Measurements from ENCODE around the gene KREMEN1.
A peak's percentile ranks its signal among the peaks of the same experiment; 100 is the strongest.

Gene KREMEN1

GRCh38 chr22:29055192-29055830 is 17.5 kb upstream of the KREMEN1 start:
- Histone ChIP-seq H2AFZ (ENCODE audit: low read depth, low read length) (no peak overlapping the region), H3K4me1 (ENCODE audit: insufficient read depth, low read length) (peaks cover 16% of the 10 kb centered on the region), H3K4me3 (ENCODE audit: low read length) (no peak overlapping the region), H3K9me3 (ENCODE audit: low read length) (no peaks in the 10 kb centered on the region), H3K36me3 (ENCODE audit: insufficient read depth, low read length) (peaks cover 12% of the 10 kb centered on the region), H3K27me3 (ENCODE audit: insufficient read depth, low read length) (no peaks in the 10 kb centered on the region)

- Histone ChIP-seq H3K4me3 (ENCODE audit: low read length) (no peak overlapping the region), H3K9me3 (ENCODE audit: low read length) (no peaks in the 10 kb centered on the region), H3K4me1 (ENCODE audit: insufficient read depth, low read length) (peaks cover 16% of the 10 kb centered on the region), H2AFZ (ENCODE audit: low read depth, low read length) (no peak overlapping the region), H3K36me3 (ENCODE audit: insufficient read depth, low read length) (peaks cover 3% of the 10 kb centered on the region), H3K27me3 (ENCODE audit: insufficient read depth, low read length) (no peaks in the 10 kb centered on the region)
Observed at GRCh38 chr22:29056472-29056871, 16.4 kb upstream of the KREMEN1 start.

DNA sequence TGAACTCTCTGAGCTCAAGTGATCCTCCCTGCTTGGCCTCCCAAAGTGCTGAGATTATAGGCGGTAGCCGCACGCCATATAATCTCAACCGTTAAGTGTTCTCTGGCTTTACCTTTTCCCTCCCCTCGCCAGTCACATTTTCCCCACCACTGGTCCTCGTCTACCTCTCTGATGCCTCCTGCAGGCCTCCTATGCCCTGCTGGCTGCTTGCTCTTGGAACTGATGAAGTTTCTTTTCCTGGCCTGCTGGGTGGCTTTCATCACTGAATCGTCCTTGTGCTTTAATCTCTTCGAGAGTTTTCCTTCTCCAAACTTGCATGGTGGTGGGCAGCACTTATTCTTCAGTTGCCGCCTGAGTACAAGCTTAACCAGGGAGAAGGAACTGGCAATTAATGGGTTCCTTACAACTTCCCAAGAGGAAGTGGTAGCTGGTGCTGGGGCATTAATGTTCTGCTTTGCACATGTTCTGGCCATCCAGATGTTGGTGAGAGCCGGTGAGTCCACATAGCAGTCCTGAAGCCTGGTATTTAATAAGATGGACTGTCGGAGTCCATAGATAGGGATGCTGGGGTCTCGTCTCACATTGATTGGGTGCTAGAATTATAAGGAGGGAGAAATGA is 12.5 kb upstream of the KREMEN1 start:
- Histone ChIP-seq H3K4me3 (ENCODE audit: low read length) (no peak overlapping the region), H3K9me3 (ENCODE audit: low read length) (no peaks in the 10 kb centered on the region), H3K36me3 (ENCODE audit: insufficient read depth, low read length) (no peaks in the 10 kb centered on the region), H2AFZ (ENCODE audit: low read depth, low read length) (no peak overlapping the region), H3K4me1 (ENCODE audit: insufficient read depth, low read length) (peaks cover 2% of the 10 kb centered on the region), H3K27me3 (ENCODE audit: insufficient read depth, low read length) (no peaks in the 10 kb centered on the region)

- Histone ChIP-seq H2AFZ (ENCODE audit: low read depth, low read length) (no peak overlapping the region), H3K4me1 (ENCODE audit: insufficient read depth, low read length) (no peaks in the 10 kb centered on the region), H3K36me3 (ENCODE audit: insufficient read depth, low read length) (no peaks in the 10 kb centered on the region), H3K9me3 (ENCODE audit: low read length) (no peaks in the 10 kb centered on the region), H3K4me3 (ENCODE audit: low read length) (no peak overlapping the region), H3K27me3 (ENCODE audit: insufficient read depth, low read length) (no peaks in the 10 kb centered on the region)
Observed at GRCh38 chr22:29060931-29061330, 11.9 kb upstream of the KREMEN1 start.

DNA sequence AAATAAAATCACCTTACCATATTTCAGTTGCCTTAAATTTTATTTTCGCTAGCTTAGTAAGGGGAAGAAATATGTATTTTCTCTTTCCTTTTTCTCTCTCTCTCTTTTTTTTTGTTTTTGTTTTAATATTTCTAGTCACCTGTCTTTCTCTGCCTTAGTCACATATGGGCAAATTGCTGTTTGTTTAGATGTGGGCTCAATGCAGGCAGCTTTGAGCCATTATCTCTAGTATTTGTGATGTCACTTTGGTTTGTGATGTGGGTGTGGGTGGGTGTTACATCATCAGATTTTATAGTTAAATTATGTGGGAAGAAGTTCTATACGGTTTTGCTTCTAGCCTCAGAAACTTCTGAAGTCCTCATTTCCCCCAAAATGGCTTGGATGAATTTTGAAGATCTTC is 11.1 kb upstream of the KREMEN1 start, which contains the start of gene C22orf31:
Gene C22orf31, minus strand, starts transcription at position 59 of the 400 bp plus-strand sequence. Its CDS starts 39 bp downstream, at position 20.
- H3K4me3 ChIP-seq (ENCODE audit: low read length): no peak within 1 kb of the TSS
- no peak within 1 kb of the TSS for H2AFZ ChIP-seq (ENCODE audit: low read depth, low read length)
- no peaks in the 10 kb centered on the region for H3K9me3 ChIP-seq (ENCODE audit: low read length)
- no peaks in the 10 kb centered on the region for H3K36me3 ChIP-seq (ENCODE audit: insufficient read depth, low read length)
- no peaks in the 10 kb centered on the region for H3K27me3 ChIP-seq (ENCODE audit: insufficient read depth, low read length)
- H3K4me1 ChIP-seq (ENCODE audit: insufficient read depth, low read length): no peaks in the 10 kb centered on the region

GRCh38 chr22:29062286-29062821 is 10.5 kb upstream of the KREMEN1 start:
- Histone ChIP-seq H3K4me1 (ENCODE audit: insufficient read depth, low read length) (no peaks in the 10 kb centered on the region), H3K36me3 (ENCODE audit: insufficient read depth, low read length) (no peaks in the 10 kb centered on the region), H3K9me3 (ENCODE audit: low read length) (no peaks in the 10 kb centered on the region), H3K27me3 (ENCODE audit: insufficient read depth, low read length) (no peaks in the 10 kb centered on the region), H2AFZ (ENCODE audit: low read depth, low read length) (no peak overlapping the region), H3K4me3 (ENCODE audit: low read length) (no peak overlapping the region)

- H3K9me3 ChIP-seq (ENCODE audit: low read length): no peaks in the 10 kb centered on the region
- H3K36me3 ChIP-seq (ENCODE audit: insufficient read depth, low read length): no peaks in the 10 kb centered on the region
- no peaks in the 10 kb centered on the region for H3K27me3 ChIP-seq (ENCODE audit: insufficient read depth, low read length)
- H3K4me1 ChIP-seq (ENCODE audit: insufficient read depth, low read length): peaks cover 8% of the 10 kb centered on the region
- no peak overlapping the region for H3K4me3 ChIP-seq (ENCODE audit: low read length)
- H2AFZ ChIP-seq (ENCODE audit: low read depth, low read length): no peak overlapping the region
Observed at GRCh38 chr22:29065468-29066190, 7.2 kb upstream of the KREMEN1 start.

- Histone ChIP-seq H3K27me3 (ENCODE audit: insufficient read depth, low read length) (no peaks in the 10 kb centered on the region), H3K4me1 (ENCODE audit: insufficient read depth, low read length) (peaks cover 15% of the 10 kb centered on the region), H3K36me3 (ENCODE audit: insufficient read depth, low read length) (no peaks in the 10 kb centered on the region), H3K9me3 (ENCODE audit: low read length) (no peaks in the 10 kb centered on the region), H3K4me3 (ENCODE audit: low read length) (no peak overlapping the region), H2AFZ (ENCODE audit: low read depth, low read length) (no peak overlapping the region)
Observed at GRCh38 chr22:29069463-29069862, 3.4 kb upstream of the KREMEN1 start.

- Histone ChIP-seq H3K4me3 (ENCODE audit: low read length) (no peak overlapping the region), H3K36me3 (ENCODE audit: insufficient read depth, low read length) (no peaks in the 10 kb centered on the region), H3K4me1 (ENCODE audit: insufficient read depth, low read length) (peaks cover 20% of the 10 kb centered on the region), H2AFZ (ENCODE audit: low read depth, low read length) (no peak overlapping the region), H3K9me3 (ENCODE audit: low read length) (no peaks in the 10 kb centered on the region), H3K27me3 (ENCODE audit: insufficient read depth, low read length) (no peaks in the 10 kb centered on the region)
Observed at GRCh38 chr22:29070490-29070889, 2.3 kb upstream of the KREMEN1 start.

DNA sequence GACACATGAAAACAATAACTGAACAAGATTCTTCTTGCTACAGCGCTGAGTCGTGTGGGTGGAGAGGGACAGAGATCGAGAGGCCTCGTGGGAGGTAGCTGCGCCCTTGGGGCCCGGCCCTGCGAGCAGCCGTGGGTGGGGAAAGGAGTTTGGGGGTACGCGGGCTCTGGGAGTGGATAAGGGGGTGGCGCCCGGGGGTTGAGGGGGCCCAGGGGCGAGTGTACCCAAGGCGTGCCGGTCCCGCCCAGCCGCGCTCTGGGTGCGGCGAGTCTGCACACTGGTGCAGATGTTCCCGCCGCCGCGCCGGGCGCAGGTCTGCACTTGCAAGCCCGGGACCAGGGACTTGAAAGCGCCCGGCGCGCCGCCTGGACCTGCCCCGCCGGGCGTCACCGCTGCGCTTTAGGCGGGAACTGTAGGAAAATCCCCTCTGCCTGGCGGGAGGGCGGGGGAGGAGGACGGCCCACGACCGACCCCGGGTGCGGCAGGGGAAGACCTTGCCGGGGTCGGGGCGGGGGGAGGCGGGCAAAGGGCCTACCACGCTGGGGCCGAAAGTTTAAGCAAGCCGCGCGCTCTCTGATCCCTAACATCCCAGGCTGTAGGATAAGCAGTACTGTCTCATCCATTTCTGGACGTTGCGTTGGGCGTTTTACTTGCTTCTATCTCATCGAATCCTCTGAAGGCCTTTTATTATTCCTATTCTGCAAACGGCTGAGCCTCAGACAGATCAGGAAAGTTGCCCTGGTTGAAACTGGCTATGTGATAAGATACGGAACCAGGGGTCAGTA is 1.4 kb upstream of the KREMEN1 start:
- H3K36me3 ChIP-seq (ENCODE audit: insufficient read depth, low read length): no peaks in the 10 kb centered on the region
- no peaks in the 10 kb centered on the region for H3K27me3 ChIP-seq (ENCODE audit: insufficient read depth, low read length)
- peaks cover 20% of the 10 kb centered on the region for H3K4me1 ChIP-seq (ENCODE audit: insufficient read depth, low read length)
- H2AFZ ChIP-seq (ENCODE audit: low read depth, low read length): no peak overlapping the region
- H3K4me3 ChIP-seq (ENCODE audit: low read length): no peak overlapping the region
- H3K9me3 ChIP-seq (ENCODE audit: low read length): no peaks in the 10 kb centered on the region

- no peaks in the 10 kb centered on the region for H3K36me3 ChIP-seq (ENCODE audit: insufficient read depth, low read length)
- H3K4me3 ChIP-seq (ENCODE audit: low read length): peak overlapping the region; percentile 47
- H3K27me3 ChIP-seq (ENCODE audit: insufficient read depth, low read length): no peaks in the 10 kb centered on the region
- peaks cover 20% of the 10 kb centered on the region for H3K4me1 ChIP-seq (ENCODE audit: insufficient read depth, low read length)
- peak overlapping the region; percentile 68 for H2AFZ ChIP-seq (ENCODE audit: low read depth, low read length)
- no peaks in the 10 kb centered on the region for H3K9me3 ChIP-seq (ENCODE audit: low read length)
Observed at GRCh38 chr22:29072193-29072978, 449 bp upstream of the KREMEN1 start.

DNA sequence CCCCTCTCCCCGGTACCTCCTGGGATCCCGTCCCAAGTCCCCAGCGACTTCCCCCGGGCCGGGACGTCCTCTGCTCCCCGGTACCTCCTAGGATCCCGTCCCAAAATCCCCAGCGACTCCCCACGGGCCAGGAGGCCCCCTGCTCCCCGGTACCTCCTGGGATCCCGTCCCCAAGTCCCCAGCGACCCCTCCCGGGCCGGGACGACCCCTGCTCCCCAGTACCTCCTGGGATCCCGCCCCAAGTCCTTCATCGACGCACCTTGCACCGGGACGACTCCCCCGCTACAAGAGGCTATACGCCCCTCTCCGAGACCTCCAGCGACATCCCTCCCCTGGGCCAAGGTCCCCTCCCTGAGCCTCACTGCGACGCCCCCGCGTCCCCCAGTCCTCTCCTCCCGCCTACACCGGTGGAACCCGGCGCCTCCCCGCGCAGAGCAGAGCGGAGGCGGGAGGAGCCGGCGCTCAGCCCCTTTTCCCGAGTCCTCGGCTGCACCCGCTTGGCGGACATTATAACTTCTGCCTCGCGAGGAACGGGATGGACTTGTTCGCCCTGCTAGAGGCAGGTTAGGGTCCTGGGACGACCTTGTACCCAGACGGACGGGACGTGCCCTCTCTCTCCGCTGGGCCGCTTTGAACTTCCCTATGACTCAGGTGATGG is 912 bp downstream of the KREMEN1 start:
- Histone ChIP-seq H3K27me3 (ENCODE audit: insufficient read depth, low read length) (no peaks in the 10 kb centered on the region), H3K4me3 (ENCODE audit: low read length) (peak overlapping the region; percentile 71), H3K9me3 (ENCODE audit: low read length) (no peaks in the 10 kb centered on the region)

More for the DNA sequence above, 912 bp downstream of the KREMEN1 start:
- H3K4me1 ChIP-seq (ENCODE audit: insufficient read depth, low read length): peaks cover 20% of the 10 kb centered on the region
- H3K36me3 ChIP-seq (ENCODE audit: insufficient read depth, low read length): no peaks in the 10 kb centered on the region
- no peak overlapping the region for H2AFZ ChIP-seq (ENCODE audit: low read depth, low read length)
